Transverse colon (tissue), 4 donors: ENCODE data around the gene FUOM. TPM values are rescaled to one million over a fixed set of nuclear protein-coding genes. Genes with fewer than 3 reads are reported as not detected.
"Not testable (repeated sequence)": the region's sequence is repeated elsewhere in the genome, so short reads cannot be mapped to it uniquely, and the experiment has no call there.

ENCODE experiments used
- DNase-seq: peaks from one replicate; pipeline ENCODE4 v3.0.0-alpha.2; 2019
- H3K27ac ChIP-seq, 4 donors: fragments of 200-600 bp; sonication (generic); 2 replicates each; pipeline ENCODE4 v1.5.1; 2016 to 2018; ENCODE audit warnings: inconsistent platforms in 4 of 4
- H3K27me3 ChIP-seq: fragments of 200-600 bp; sonication (generic); 2 replicates; pipeline ENCODE4 v1.5.1; 2017; ENCODE audit warnings: inconsistent platforms
- H3K36me3 ChIP-seq, 4 donors: fragments of 200-600 bp; sonication (generic); 2 replicates each; pipeline ENCODE4 v1.5.1; 2017 to 2019; ENCODE audit warnings: inconsistent platforms in 4 of 4
- H3K4me1 ChIP-seq, 4 donors: fragments of 200-600 bp; sonication (generic); 2 replicates each; pipeline ENCODE4 v1.5.1; 2017 to 2020; ENCODE audit warnings: inconsistent platforms in 4 of 4
- H3K4me3 ChIP-seq, 4 donors: fragments of 200-600 bp; sonication (generic); 1 replicate in 1 of 4; 2 replicates in 3 of 4; pipeline versions ENCODE4 v1.5.1 to v1.6.1; 2017 to 2019; ENCODE audit warnings: inconsistent platforms in 4 of 4
- H3K9me3 ChIP-seq, 2 donors: fragments of 200-600 bp; sonication (generic); 2 replicates each; pipeline ENCODE4 v1.5.1; 2017 to 2019; ENCODE audit warnings: inconsistent platforms in 2 of 2
- CTCF ChIP-seq, 5 experiments: fragments of 200-600 bp in 3 of 5; fragments of 450-650 bp in 2 of 5; sonication (generic) in 3 of 5; IDR thresholded peaks; 1 replicate in 2 of 5; 2 replicates in 3 of 5; pipeline ENCODE4 v1.5.1; 2016 to 2017; ENCODE audit warnings: antibody characterized with exemption in 5 of 5, inconsistent platforms in 3 of 5, mild to moderate bottlenecking in 2 of 5, moderate library complexity in 1 of 5
- EP300 ChIP-seq: sonication (generic); formaldehyde crosslinking; IDR thresholded peaks from one replicate; pipeline ENCODE4 v1.6.1; 2017; ENCODE audit warnings: antibody characterized with exemption, low read depth
- POLR2A ChIP-seq: fragments of 450-650 bp; IDR thresholded peaks from one replicate; pipeline ENCODE4 v1.6.1; 2016; ENCODE audit warnings: antibody characterized with exemption, mild to moderate bottlenecking, moderate library complexity
- POLR2AphosphoS5 ChIP-seq, 3 donors: sonication (generic); formaldehyde crosslinking; IDR thresholded peaks; one replicate each; pipeline ENCODE4 v1.6.1; 2016; ENCODE audit warnings: antibody characterized with exemption in 3 of 3
- WGBS, 2 donors: methylation state at CpG; one replicate each; pipeline ENCODE4 v1.1.5; 2018; ENCODE audit warnings: low coverage in 1 of 2; 5-methylcytosine and 5-hydroxymethylcytosine counted together
- in situ Hi-C, 4 donors: fragments of 200-750 bp; cut with MboI; loops; one replicate each; pipeline versions ENCODE4 v1.15.0 to v1.15.1; 2017; ENCODE audit warnings: low sequenced_read_pairs in 3 of 4, low pct_ligation_motif_present in 1 of 4, low pct_unique_long_range_greater_than_20kb in 1 of 4
- intact Hi-C: fragments of 100-400 bp; cut with DNase I; formaldehyde crosslinking; loops from one replicate; pipeline ENCODE4 v1.15.1; 2023; ENCODE audit warnings: low total_unique reads
- total RNA-seq, 4 donors: library from RNA; depleted of rRNA; stranded (reverse); fragments of >200 nt; gene quantifications; one replicate each; pipeline ENCODE4 v1.1.0, GENCODE V29; 2016

FUOM gene
- total RNA-seq, 4 donors from 2014 or later: 1.2 to 43.3 (median 28.8) TPM

- H3K4me1 ChIP-seq: peaks cover 0 to 23% (median 9%) of the 10 kb centered on the region in 4 donors
- no peak overlapping the region for H3K4me3 ChIP-seq
- TF ChIP-seq EP300: no peak
- 97% methylated on average over 7 of the region's 7 CpGs; no CpG with 5 or more reads in 1 of the 2 donors for WGBS, 2 donors
- DNase-seq: no peak
- in situ Hi-C loops: no loop called here
- H3K27ac ChIP-seq: no peak overlapping the region
- no peaks in the 10 kb centered on the region for H3K9me3 ChIP-seq
- no peaks in the 10 kb centered on the region for H3K27me3 ChIP-seq
- H3K36me3 ChIP-seq: peaks cover 0 to 48% (median 15%) of the 10 kb centered on the region in 4 donors
- intact Hi-C loops: no loop called here
Measured at GRCh38 chr10:133368153-133368552, 10.3 kb upstream of the FUOM start.

GRCh38 chr10:133367461-133367860 is 9.6 kb upstream of the FUOM start:
- H3K27me3 ChIP-seq, intact Hi-C loops, H3K27ac ChIP-seq, in situ Hi-C loops, H3K4me3 ChIP-seq, DNase-seq, H3K9me3 ChIP-seq: not testable (repeated sequence)
- WGBS, 2 donors: 74% methylated on average over 2 of the region's 7 CpGs; no CpG with 5 or more reads in 1 of the 2 donors
- peaks cover 0 to 21% (median 7%) of the 10 kb centered on the region in 4 donors for H3K4me1 ChIP-seq
- peaks cover 0 to 51% (median 18%) of the 10 kb centered on the region in 4 donors for H3K36me3 ChIP-seq

- 91 to 100% methylated on average over 1 to 13 of the region's 13 CpGs for WGBS, 2 donors
- peaks cover 0 to 51% (median 19%) of the 10 kb centered on the region in 4 donors for H3K36me3 ChIP-seq
- H3K27ac ChIP-seq: no peak overlapping the region
- TF ChIP-seq EP300 (no peak), POLR2AphosphoS5 (IDR thresholded peaks at IDR 0.05) (no peak), CTCF (IDR thresholded peaks at IDR 0.05) (no peak), POLR2A (no peak)
- no peaks in the 10 kb centered on the region for H3K9me3 ChIP-seq
- H3K27me3 ChIP-seq: no peaks in the 10 kb centered on the region
- H3K4me3 ChIP-seq: no peak overlapping the region
- intact Hi-C loops: no loop called here
- in situ Hi-C loops: no loop called here
- no peak for DNase-seq
- H3K4me1 ChIP-seq: peaks cover 0 to 14% (median under 1%) of the 10 kb centered on the region in 4 donors
Measured at GRCh38 chr10:133366751-133367150, 8.9 kb upstream of the FUOM start.

DNA sequence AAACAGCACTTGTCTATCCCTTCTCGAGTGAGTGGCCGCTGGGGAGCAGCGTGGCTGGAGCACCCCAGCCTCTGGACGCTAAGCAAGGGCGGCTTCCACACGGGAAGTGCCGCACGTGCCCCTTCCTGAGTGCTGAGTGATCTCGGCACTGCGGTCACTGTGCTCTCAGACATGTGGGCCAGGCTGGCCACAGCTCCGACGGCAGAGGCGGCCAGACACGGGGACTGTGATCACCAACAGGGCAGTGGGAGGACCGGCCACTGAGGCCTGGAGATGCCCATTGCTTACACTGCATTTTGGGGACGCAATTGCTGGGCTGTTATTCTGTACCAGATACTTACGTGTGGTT is 8.3 kb upstream of the FUOM start:
- intact Hi-C loops: no loop called here
- DNase-seq: no peak
- Histone ChIP-seq H3K4me1 (peaks cover 0 to 13% (median 0%) of the 10 kb centered on the region in 4 donors), H3K27ac (no peak overlapping the region), H3K4me3 (no peak overlapping the region), H3K9me3 (no peaks in the 10 kb centered on the region), H3K27me3 (no peaks in the 10 kb centered on the region), H3K36me3 (peaks cover 0 to 51% (median 19%) of the 10 kb centered on the region in 4 donors)
- 84% methylated on average over 17 of the region's 17 CpGs; no CpG with 5 or more reads in 1 of the 2 donors for WGBS, 2 donors
- TF ChIP-seq CTCF (IDR thresholded peaks at IDR 0.05) (no peak), EP300 (no peak), POLR2A (no peak), POLR2AphosphoS5 (IDR thresholded peaks at IDR 0.05) (no peak)
- in situ Hi-C loops: no loop called here

DNA sequence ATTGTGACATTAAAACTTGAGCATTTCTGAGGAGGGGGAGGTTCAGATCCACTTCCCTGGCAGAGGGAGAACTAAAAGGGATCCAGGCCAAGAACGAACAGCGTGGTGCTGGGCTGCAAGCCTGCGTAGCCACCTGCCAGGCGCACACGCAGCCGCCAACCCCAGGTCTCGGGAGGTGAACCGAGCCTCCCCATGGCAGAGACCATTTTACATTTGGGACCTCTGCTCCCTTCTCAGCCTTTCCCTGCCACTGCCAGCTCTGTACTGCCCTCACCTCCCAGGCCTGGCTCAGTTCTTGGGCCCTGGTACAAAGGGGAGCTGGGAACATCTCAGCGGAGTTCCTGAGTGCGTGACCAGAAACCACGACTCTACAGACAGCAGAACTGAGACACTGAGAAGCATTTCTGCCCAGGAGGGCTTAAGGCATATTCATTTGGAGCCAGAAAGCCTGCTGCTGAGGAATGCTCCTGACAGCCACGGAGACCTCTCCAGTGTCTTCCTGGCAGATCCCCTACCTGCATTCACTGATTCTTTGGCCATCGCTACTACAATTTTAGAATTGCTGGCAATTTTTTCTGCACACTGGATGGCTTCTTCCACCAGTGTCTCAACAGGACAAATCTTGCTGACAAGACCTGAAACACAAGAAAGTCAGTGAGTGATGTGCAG is 7.8 kb upstream of the FUOM start:
- H3K36me3 ChIP-seq: peaks cover 0 to 51% (median 19%) of the 10 kb centered on the region in 4 donors
- H3K27ac ChIP-seq: peak overlapping the region in 3 of 4 donors; percentile 24 to 66 (median 60)
- 88 to 100% methylated on average over 1 to 13 of the region's 13 CpGs for WGBS, 2 donors
- H3K4me3 ChIP-seq: no peak overlapping the region
- in situ Hi-C loops (no loop called here), intact Hi-C loops (no loop called here)
- no peak for TF ChIP-seq POLR2A
- no peak for TF ChIP-seq CTCF (IDR thresholded peaks at IDR 0.05)
- no peak for TF ChIP-seq EP300
- no peak for TF ChIP-seq POLR2AphosphoS5 (IDR thresholded peaks at IDR 0.05)
- H3K4me1 ChIP-seq: peaks cover 0 to 14% (median 1%) of the 10 kb centered on the region in 4 donors
- no peaks in the 10 kb centered on the region for H3K27me3 ChIP-seq
- no peaks in the 10 kb centered on the region for H3K9me3 ChIP-seq
- DNase-seq: no peak
